ENCODE results near the gene MTMR2.

DNA sequence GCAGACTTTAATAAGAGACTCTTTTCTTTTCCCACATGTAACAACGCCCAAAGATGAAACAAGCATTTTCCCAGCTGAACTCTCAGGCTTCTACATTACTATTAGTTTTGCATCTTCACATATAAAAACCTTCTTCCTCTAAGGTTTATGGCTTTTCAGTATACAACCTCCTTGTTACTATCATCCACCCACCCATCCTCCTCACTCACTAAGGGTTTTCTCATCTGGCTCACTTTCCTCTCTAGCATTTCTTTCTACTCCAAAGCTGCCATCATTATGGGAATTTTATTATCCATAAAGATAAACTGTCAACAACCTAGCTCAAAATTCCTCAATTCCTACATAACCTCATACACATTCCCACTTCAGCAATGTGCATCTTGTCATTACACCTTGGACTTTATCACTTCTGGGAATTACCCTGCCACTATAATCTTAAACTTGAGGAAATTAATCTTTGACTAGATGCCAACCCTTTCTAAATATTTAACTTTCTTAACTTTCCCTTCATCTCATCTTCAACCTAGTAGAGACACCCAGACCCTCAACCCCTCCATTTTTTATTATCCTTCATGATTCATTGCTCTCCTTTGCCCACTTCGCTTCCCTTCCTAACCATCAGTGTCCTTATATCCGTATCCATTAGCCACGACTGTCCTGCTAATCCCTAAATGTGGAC lies 30.9 kb downstream of the MTMR2 start:
- TF ChIP-seq, protein P1, sequence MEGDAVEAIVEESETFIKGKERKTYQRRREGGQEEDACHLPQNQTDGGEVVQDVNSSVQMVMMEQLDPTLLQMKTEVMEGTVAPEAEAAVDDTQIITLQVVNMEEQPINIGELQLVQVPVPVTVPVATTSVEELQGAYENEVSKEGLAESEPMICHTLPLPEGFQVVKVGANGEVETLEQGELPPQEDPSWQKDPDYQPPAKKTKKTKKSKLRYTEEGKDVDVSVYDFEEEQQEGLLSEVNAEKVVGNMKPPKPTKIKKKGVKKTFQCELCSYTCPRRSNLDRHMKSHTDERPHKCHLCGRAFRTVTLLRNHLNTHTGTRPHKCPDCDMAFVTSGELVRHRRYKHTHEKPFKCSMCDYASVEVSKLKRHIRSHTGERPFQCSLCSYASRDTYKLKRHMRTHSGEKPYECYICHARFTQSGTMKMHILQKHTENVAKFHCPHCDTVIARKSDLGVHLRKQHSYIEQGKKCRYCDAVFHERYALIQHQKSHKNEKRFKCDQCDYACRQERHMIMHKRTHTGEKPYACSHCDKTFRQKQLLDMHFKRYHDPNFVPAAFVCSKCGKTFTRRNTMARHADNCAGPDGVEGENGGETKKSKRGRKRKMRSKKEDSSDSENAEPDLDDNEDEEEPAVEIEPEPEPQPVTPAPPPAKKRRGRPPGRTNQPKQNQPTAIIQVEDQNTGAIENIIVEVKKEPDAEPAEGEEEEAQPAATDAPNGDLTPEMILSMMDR (conservative IDR thresholded peaks at IDR 0.05; ENCODE audit: low read depth in 2 of 2) = no peak
- no peak for TF ChIP-seq POLR2AphosphoS5 (IDR thresholded peaks at IDR 0.05; ENCODE audit: low read depth)
- no peak for TF ChIP-seq CREB1 (CRISPR knock-in tag; IDR thresholded peaks at IDR 0.05; ENCODE audit: low read depth)
- TF ChIP-seq, protein P2, sequence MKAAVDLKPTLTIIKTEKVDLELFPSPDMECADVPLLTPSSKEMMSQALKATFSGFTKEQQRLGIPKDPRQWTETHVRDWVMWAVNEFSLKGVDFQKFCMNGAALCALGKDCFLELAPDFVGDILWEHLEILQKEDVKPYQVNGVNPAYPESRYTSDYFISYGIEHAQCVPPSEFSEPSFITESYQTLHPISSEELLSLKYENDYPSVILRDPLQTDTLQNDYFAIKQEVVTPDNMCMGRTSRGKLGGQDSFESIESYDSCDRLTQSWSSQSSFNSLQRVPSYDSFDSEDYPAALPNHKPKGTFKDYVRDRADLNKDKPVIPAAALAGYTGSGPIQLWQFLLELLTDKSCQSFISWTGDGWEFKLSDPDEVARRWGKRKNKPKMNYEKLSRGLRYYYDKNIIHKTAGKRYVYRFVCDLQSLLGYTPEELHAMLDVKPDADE (IDR thresholded peaks at IDR 0.05) = no peak
- no peak for TF ChIP-seq EZH2 (IDR thresholded peaks at IDR 0.05; ENCODE audit: low read depth, unreplicated experiment)
- TF ChIP-seq JUNB (IDR thresholded peaks at IDR 0.05; ENCODE audit: unreplicated experiment) = no peak

Measured in GM23338 (cell line).